Muscle of leg (tissue), 11 donors: ENCODE measurements around the gene CD101. TPM values are rescaled to one million over a fixed set of nuclear protein-coding genes. Genes with fewer than 3 reads are reported as not detected.
A peak's percentile ranks its signal among the peaks of the same experiment; 100 is the strongest.

Experiments used
- DNase-seq: peaks from one replicate; pipeline ENCODE4 v3.0.0; 2013
- H3K27ac ChIP-seq: one replicate; pipeline ENCODE4 v1.5.1; 2013; ENCODE audit warnings: mild to moderate bottlenecking, low read length, control low read depth
- H3K27me3 ChIP-seq: one replicate; pipeline ENCODE4 v1.6.1; 2013; ENCODE audit warnings: low read length; ENCODE audit not compliant: control insufficient read depth, insufficient read depth
- H3K36me3 ChIP-seq: one replicate; pipeline ENCODE4 v1.6.1; 2013; ENCODE audit warnings: low read length; ENCODE audit not compliant: control insufficient read depth, insufficient read depth
- H3K4me1 ChIP-seq: one replicate; pipeline ENCODE4 v1.6.1; 2013; ENCODE audit warnings: low read length; ENCODE audit not compliant: control insufficient read depth, insufficient read depth
- H3K4me3 ChIP-seq: one replicate; pipeline ENCODE4 v1.5.1; 2013; ENCODE audit warnings: low read length, control low read depth
- H3K9me3 ChIP-seq: replicated peaks from 2 replicates; pipeline ENCODE4 v1.6.1; 2013; ENCODE audit warnings: low read depth, low read length; ENCODE audit not compliant: control insufficient read depth
- WGBS: methylation state at CpG from one replicate; pipeline ENCODE4 v1.1.5; 2013; ENCODE audit warnings: missing lambda C conversion rate; ENCODE audit not compliant: insufficient coverage; 5-methylcytosine and 5-hydroxymethylcytosine counted together
- polyA plus RNA-seq, 8 donors: library from polyadenylated mRNA; unstranded; fragments of 120-200 nt; gene quantifications; one replicate each; pipeline versions ENCODE4 v1.2.1 to v1.2.3, GENCODE V29; 2013; ENCODE audit warnings: inconsistent platforms in 1 of 8, low replicate concordance in 1 of 8; ENCODE audit not compliant: insufficient read length in 8 of 8, insufficient read depth in 1 of 8
- total RNA-seq: library from RNA; stranded (reverse); fragments of 120-200 nt; gene quantifications from one replicate; pipeline ENCODE4 v1.2.4, GENCODE V29; 2013

Gene CD101
- total and polyA plus RNA-seq, 9 donors = 3.5 to 8.4 (median 5.0) TPM

DNA sequence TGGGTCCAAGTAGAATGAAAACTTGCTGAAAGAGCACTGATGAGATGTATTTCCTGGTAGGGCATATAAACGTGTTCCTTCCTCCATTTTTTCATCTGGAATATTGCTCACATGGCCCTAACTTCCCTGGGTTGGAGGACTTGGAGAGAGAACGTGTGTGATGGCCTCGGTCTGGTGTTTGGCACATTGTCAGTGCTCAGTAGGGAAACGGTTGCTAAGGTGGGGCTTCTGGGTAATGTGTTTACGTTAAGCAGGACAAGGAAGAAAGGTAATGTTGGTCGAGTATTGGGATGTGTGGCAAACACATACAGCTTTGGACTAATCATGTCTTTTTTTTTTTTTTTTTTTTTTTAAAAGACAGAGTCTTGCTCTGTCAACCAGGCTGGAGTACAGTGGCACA, 64.8 kb downstream of the CD101 start:
- Histone ChIP-seq H3K4me1 (no peaks in the 10 kb centered on the region), H3K27me3 (no peaks in the 10 kb centered on the region), H3K36me3 (peaks cover 5% of the 10 kb centered on the region), H3K9me3 (no peaks in the 10 kb centered on the region), H3K4me3 (no peak overlapping the region), H3K27ac (no peak overlapping the region)
- no peak for DNase-seq
- WGBS = no CpG with 5 or more reads among the region's 6 CpGs

GRCh38 chr1:117067533-117068370, 66.2 kb downstream of the CD101 start:
- Histone ChIP-seq H3K9me3 (no peaks in the 10 kb centered on the region), H3K4me3 (no peak overlapping the region), H3K4me1 (no peaks in the 10 kb centered on the region), H3K36me3 (peaks cover 5% of the 10 kb centered on the region), H3K27me3 (no peaks in the 10 kb centered on the region), H3K27ac (no peak overlapping the region)
- peak; percentile 69 for DNase-seq
- 86% methylated on average over 1 of the region's 6 CpGs for WGBS

- no peaks in the 10 kb centered on the region for H3K4me1 ChIP-seq
- 100% methylated on average over 1 of the region's 5 CpGs for WGBS
- H3K27me3 ChIP-seq = no peaks in the 10 kb centered on the region
- no peaks in the 10 kb centered on the region for H3K9me3 ChIP-seq
- H3K27ac ChIP-seq = no peak overlapping the region
- no peak for DNase-seq
- peaks cover 5% of the 10 kb centered on the region for H3K36me3 ChIP-seq
- H3K4me3 ChIP-seq = no peak overlapping the region
Measured at GRCh38 chr1:117068580-117068979, 67.0 kb downstream of the CD101 start.

DNA sequence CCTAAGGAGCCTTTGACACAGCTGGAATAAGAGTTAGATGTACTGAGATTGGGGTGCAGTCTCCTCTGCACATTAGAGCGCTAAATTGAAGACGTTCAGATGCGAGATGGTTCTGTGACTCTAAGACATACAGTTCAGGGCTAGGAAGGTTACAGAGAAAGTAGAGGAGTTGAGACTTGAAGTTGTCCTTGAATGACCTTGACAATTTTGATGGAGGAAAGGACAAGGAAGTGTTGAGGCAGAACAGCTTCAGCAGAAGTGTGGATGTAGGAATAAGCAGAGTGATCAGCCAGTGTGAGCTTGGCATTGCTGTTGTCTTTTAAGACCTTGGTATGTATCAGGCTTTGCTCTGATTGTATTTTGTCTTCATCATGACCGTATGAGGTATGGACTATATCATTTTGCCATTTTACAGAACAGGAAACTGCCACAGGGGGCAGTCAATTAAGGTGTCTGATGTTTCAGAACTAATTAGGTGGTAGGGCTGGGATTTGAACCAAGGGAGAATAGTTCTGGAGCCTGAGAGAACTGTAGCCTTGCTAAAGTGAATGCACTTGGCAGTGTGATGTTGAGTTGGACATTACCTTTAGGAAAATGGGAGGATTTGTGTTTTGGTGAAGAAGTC, 67.8 kb downstream of the CD101 start:
- DNase-seq = no peak
- Histone ChIP-seq H3K36me3 (peaks cover 5% of the 10 kb centered on the region), H3K27me3 (no peaks in the 10 kb centered on the region), H3K27ac (no peak overlapping the region), H3K4me3 (no peak overlapping the region), H3K4me1 (no peaks in the 10 kb centered on the region), H3K9me3 (no peaks in the 10 kb centered on the region)
- 73% methylated on average over 3 of the region's 4 CpGs for WGBS

GRCh38 chr1:117070124-117070523, 68.6 kb downstream of the CD101 start:
- H3K27ac ChIP-seq = no peak overlapping the region
- H3K4me3 ChIP-seq = no peak overlapping the region
- no peaks in the 10 kb centered on the region for H3K9me3 ChIP-seq
- no peaks in the 10 kb centered on the region for H3K27me3 ChIP-seq
- DNase-seq = no peak
- WGBS = no CpG with 5 or more reads among the region's 2 CpGs
- peaks cover 9% of the 10 kb centered on the region for H3K36me3 ChIP-seq
- H3K4me1 ChIP-seq = no peaks in the 10 kb centered on the region

- Histone ChIP-seq H3K9me3 (no peaks in the 10 kb centered on the region), H3K4me1 (no peaks in the 10 kb centered on the region), H3K27me3 (no peaks in the 10 kb centered on the region), H3K36me3 (peaks cover 41% of the 10 kb centered on the region), H3K27ac (no peak overlapping the region), H3K4me3 (no peak overlapping the region)
- WGBS = 80% methylated on average over 2 of the region's 5 CpGs
- no peak for DNase-seq
Measured at GRCh38 chr1:117076648-117077047, 75.1 kb downstream of the CD101 start.

GRCh38 chr1:117077267-117077666, 75.7 kb downstream of the CD101 start:
- Histone ChIP-seq H3K36me3 (peaks cover 46% of the 10 kb centered on the region), H3K27ac (no peak overlapping the region), H3K27me3 (no peaks in the 10 kb centered on the region), H3K4me3 (no peak overlapping the region), H3K4me1 (no peaks in the 10 kb centered on the region), H3K9me3 (no peaks in the 10 kb centered on the region)
- no peak for DNase-seq
- 0% methylated on average over 1 of the region's 3 CpGs for WGBS

DNA sequence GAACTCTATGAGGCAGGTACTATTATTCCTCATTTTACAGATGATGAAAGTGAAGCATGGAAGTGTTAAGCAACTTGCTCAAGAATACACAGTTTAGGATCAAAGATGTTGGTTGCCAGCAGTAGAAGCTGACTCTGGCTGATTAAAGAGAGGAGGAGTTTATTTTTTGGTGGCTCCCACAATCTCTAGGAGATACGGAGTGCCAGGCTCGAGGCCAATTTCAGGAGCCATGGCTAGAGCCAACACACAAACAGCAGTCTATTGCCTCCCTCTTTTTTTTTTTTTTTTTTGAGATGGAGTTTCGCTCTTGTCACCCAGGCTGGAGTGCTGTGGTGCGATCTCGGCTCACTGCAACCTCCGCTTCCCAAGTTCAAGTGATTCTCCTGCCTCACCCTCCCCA, 78.2 kb downstream of the CD101 start:
- Histone ChIP-seq H3K27ac (no peak overlapping the region), H3K36me3 (peaks cover 64% of the 10 kb centered on the region), H3K9me3 (no peaks in the 10 kb centered on the region), H3K4me1 (no peaks in the 10 kb centered on the region), H3K27me3 (no peaks in the 10 kb centered on the region), H3K4me3 (no peak overlapping the region)
- no peak for DNase-seq
- no CpG with 5 or more reads among the region's 6 CpGs for WGBS

DNA sequence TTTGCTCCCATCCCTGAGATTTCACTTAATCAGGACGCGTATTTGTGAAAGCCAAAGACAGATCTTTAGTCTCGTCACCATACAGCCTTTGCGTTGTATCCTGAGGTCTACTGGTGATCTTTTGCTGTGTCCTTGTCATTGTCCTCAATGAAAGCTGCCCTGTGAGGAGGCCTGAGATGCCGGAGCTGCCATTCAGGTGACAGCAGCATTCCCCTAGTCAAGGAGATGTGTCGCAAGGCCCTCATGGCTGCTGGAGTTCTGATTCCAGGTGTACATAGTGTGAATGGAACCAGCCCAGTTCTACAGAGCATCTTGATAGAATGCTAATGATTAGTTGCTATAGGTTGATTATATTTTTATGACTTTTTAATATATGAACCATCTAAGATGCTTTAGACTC, 82.7 kb downstream of the CD101 start:
- no peaks in the 10 kb centered on the region for H3K4me1 ChIP-seq
- no peak for DNase-seq
- peaks cover 37% of the 10 kb centered on the region for H3K36me3 ChIP-seq
- WGBS = 100% methylated on average over 3 of the region's 6 CpGs
- H3K27me3 ChIP-seq = no peaks in the 10 kb centered on the region
- H3K4me3 ChIP-seq = no peak overlapping the region
- no peaks in the 10 kb centered on the region for H3K9me3 ChIP-seq
- H3K27ac ChIP-seq = no peak overlapping the region
